Measurements from ENCODE around the gene ZNF280C. TPM values are rescaled to one million over a fixed set of nuclear protein-coding genes. Genes with fewer than 3 reads are reported as not detected.

The ZNF280C gene
- total and polyA plus RNA-seq, 3 donors from 2014 or later, result 12.5 to 34.4 (median 24.5) TPM

DNA sequence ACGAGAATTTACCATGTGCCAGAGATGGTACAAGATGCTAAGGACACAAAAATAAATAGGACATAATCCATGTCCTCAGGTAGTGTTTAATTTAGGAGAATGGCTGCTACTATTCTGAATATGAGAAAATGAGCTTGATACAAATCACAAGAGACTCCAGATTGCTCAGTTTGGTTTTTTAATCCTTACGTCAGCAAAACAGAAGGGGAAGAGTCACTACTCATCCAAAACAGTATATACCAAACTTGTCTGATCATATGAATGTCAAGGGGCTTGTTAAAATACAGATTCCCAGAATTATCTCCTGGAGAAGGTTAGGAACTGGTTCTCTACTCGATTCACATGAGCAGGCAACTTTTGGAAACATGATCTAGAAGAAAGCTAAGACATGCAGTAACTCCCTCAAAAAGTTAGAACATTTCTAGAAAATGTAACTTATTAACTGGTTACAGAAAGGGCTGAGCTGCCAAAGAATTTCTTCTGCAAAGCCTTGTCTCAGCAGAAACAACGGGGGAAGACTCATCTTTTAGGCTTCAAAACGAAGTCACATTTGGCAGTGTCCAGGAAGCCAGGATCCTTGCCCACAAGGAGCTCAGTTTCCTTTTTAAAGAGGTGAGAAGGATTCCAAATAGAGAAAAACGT lies 106.5 kb downstream of the ZNF280C start:
- Histone ChIP-seq H3K36me3 (ENCODE audit: low read depth, missing control alignments) (no peaks in the 10 kb centered on the region), H3K27ac (peak overlapping the region in 1 of 2 donors; percentile 59), H3K4me3 (no peak overlapping the region), H3K27me3 (no peaks in the 10 kb centered on the region), H3K9me3 (no peaks in the 10 kb centered on the region), H3K4me1 (peaks cover 3% of the 10 kb centered on the region)
- DNase-seq, result peak; percentile 16
- WGBS, 2 donors, result 27 to 34% methylated on average over 6 of the region's 6 CpGs
- intact Hi-C loops (cut with DNase I; ENCODE audit: low total_unique reads), result no loop called here
- TF ChIP-seq, protein P1, sequence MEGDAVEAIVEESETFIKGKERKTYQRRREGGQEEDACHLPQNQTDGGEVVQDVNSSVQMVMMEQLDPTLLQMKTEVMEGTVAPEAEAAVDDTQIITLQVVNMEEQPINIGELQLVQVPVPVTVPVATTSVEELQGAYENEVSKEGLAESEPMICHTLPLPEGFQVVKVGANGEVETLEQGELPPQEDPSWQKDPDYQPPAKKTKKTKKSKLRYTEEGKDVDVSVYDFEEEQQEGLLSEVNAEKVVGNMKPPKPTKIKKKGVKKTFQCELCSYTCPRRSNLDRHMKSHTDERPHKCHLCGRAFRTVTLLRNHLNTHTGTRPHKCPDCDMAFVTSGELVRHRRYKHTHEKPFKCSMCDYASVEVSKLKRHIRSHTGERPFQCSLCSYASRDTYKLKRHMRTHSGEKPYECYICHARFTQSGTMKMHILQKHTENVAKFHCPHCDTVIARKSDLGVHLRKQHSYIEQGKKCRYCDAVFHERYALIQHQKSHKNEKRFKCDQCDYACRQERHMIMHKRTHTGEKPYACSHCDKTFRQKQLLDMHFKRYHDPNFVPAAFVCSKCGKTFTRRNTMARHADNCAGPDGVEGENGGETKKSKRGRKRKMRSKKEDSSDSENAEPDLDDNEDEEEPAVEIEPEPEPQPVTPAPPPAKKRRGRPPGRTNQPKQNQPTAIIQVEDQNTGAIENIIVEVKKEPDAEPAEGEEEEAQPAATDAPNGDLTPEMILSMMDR (IDR thresholded peaks at IDR 0.05), result no peak
- TF ChIP-seq POLR2A (IDR thresholded peaks at IDR 0.05), result no peak

DNA sequence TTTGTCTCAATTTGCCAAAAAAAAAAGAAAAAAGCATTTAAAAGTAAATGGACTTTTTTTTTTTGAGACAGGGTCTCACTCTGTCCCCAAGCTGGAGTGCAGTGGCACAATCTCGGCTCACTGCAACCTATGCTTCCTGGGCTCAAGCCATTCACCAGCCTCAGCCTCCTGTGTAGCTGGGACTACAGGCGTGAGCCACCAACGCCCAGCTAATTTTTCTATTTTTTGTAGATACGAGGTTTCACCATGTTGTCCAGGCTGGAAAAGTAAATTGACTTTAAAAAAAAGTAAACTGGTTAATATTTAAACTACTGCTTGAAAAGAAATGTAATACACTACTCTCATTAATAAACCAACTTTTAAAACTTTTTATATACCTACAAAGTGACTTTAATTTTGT lies 108.9 kb downstream of the ZNF280C start:
- TF ChIP-seq, protein P1 (IDR thresholded peaks at IDR 0.05), result no peak
- TF ChIP-seq POLR2A (IDR thresholded peaks at IDR 0.05), result no peak
- intact Hi-C loops (cut with DNase I; ENCODE audit: low total_unique reads), result no loop called here
- no peak overlapping the region for H3K4me3 ChIP-seq

DNA sequence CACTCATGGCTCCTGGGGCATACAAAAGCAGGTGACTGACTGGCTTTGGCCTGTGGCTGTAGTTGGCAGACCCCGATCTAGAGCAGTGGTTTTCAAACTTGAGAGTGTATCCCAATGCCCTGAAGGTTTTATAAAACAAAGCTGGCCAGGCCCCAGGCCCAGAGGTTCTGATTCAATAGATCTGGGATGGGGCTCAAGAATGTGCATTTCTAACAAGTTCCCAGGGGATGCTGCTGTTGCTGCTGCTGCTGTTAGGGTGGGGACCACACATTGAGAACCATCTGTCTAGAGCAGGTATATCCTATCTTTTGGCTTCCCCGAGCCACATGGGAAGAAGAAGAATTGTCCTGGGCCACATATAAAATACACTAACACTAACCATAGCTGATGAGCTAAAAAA lies 110.4 kb downstream of the ZNF280C start:
- H3K36me3 ChIP-seq (ENCODE audit: low read depth, missing control alignments), result no peaks in the 10 kb centered on the region
- 73 to 74% methylated on average over 1 to 2 of the region's 2 CpGs for WGBS, 2 donors
- H3K9me3 ChIP-seq, result no peaks in the 10 kb centered on the region
- intact Hi-C loops (cut with DNase I; ENCODE audit: low total_unique reads), result no loop called here
- no peaks in the 10 kb centered on the region for H3K4me1 ChIP-seq
- H3K27ac ChIP-seq, result no peak overlapping the region
- no peak overlapping the region for H3K4me3 ChIP-seq
- TF ChIP-seq POLR2A (IDR thresholded peaks at IDR 0.05), result no peak
- TF ChIP-seq, protein P1 (IDR thresholded peaks at IDR 0.05), result no peak
- no peaks in the 10 kb centered on the region for H3K27me3 ChIP-seq
- DNase-seq, result no peak

More for the DNA sequence above, 108.9 kb downstream of the ZNF280C start:
- no peak for DNase-seq
- Histone ChIP-seq H3K4me1 (no peaks in the 10 kb centered on the region), H3K9me3 (no peaks in the 10 kb centered on the region), H3K27me3 (no peaks in the 10 kb centered on the region), H3K36me3 (ENCODE audit: low read depth, missing control alignments) (no peaks in the 10 kb centered on the region), H3K27ac (no peak overlapping the region)
- 81 to 87% methylated on average over 4 of the region's 4 CpGs for WGBS, 2 donors

DNA sequence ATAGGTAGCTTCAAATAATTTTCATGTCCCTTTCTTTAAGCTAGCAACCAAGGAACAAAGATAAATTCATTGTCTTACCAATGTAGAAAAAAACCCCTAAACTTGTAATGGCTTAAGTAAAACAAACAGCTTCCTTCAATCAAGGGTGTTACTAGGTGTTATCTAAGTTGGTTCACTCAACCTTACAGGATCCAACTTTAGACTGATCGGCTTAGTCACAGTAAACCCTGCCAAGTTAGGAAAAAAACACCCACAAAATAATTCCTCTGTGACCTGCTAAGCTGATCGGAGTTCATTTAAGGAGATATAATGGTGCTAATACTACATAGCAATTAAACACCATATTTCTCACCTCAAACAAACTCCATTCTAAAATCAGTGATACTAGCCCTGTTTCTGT lies 113.1 kb downstream of the ZNF280C start:
- H3K27ac ChIP-seq, result no peak overlapping the region
- WGBS, 2 donors, result 64 to 69% methylated on average over 2 of the region's 2 CpGs
- no peak overlapping the region for H3K4me3 ChIP-seq
- H3K27me3 ChIP-seq, result no peaks in the 10 kb centered on the region
- no peaks in the 10 kb centered on the region for H3K9me3 ChIP-seq
- intact Hi-C loops (cut with DNase I; ENCODE audit: low total_unique reads), result no loop called here
- TF ChIP-seq, protein P1 (IDR thresholded peaks at IDR 0.05), result no peak
- no peak for TF ChIP-seq POLR2A (IDR thresholded peaks at IDR 0.05)
- H3K36me3 ChIP-seq (ENCODE audit: low read depth, missing control alignments), result no peaks in the 10 kb centered on the region
- no peaks in the 10 kb centered on the region for H3K4me1 ChIP-seq
- DNase-seq, result no peak

Small RNAs within 50 kb of the gene (small RNA-seq; reads per million reads assigned to genes)
- 0 reads per million in 2 donors for gene RNU6-1130P

Other genes starting within 250 kb of the ZNF280C start
- 1 to 10 TPM; 4.2 to 5.0 TPM for gene ELF4, start 158.4 kb downstream of the ZNF280C start, total RNA-seq
- 10.2 TPM for gene ELF4, start 158.4 kb downstream of the ZNF280C start, polyA plus RNA-seq (ENCODE audit: insufficient read depth, low read depth, low replicate concordance)
- gene AIFM1, start 103.1 kb downstream of the ZNF280C start, total RNA-seq, result 10 to 100 TPM; 55.1 to 70.1 TPM
- gene AIFM1, start 103.1 kb downstream of the ZNF280C start, polyA plus RNA-seq (ENCODE audit: insufficient read depth, low read depth, low replicate concordance), result 67.1 TPM
- 1 to 10 TPM; 1.4 to 1.7 TPM for gene RAB33A, start 96.9 kb downstream of the ZNF280C start, total RNA-seq
- 1.3 TPM for gene RAB33A, start 96.9 kb downstream of the ZNF280C start, polyA plus RNA-seq (ENCODE audit: insufficient read depth, low read depth, low replicate concordance)
- 10 to 100 TPM; 15.2 to 19.2 TPM for gene SLC25A14, start 71.0 kb upstream of the ZNF280C start, total RNA-seq
- gene SLC25A14, start 71.0 kb upstream of the ZNF280C start, polyA plus RNA-seq (ENCODE audit: insufficient read depth, low read depth, low replicate concordance), result 16.8 TPM
- under 1 TPM; 0.50 to 0.55 TPM for gene GPR119, start 116.8 kb upstream of the ZNF280C start, total RNA-seq
- gene GPR119, start 116.8 kb upstream of the ZNF280C start, polyA plus RNA-seq (ENCODE audit: insufficient read depth, low read depth, low replicate concordance), result not detected
- gene RBMX2, start 133.1 kb upstream of the ZNF280C start, total RNA-seq, result 10 to 100 TPM; 14.1 to 18.0 TPM
- gene RBMX2, start 133.1 kb upstream of the ZNF280C start, polyA plus RNA-seq (ENCODE audit: insufficient read depth, low read depth, low replicate concordance), result 13.7 TPM